Right lobe of liver (tissue), 4 donors: ENCODE data around the gene PXK.

ENCODE experiments used
- CTCF ChIP-seq, 4 donors: fragments of 200-600 bp in 3 of 4; fragments of 450-650 bp in 1 of 4; IDR thresholded peaks; one replicate each; pipeline versions ENCODE4 v1.5.1 to v1.8.0; 2016 to 2022; ENCODE audit warnings: antibody characterized with exemption in 4 of 4, mild to moderate bottlenecking in 2 of 4
- POLR2A ChIP-seq: fragments of 450-650 bp; IDR thresholded peaks from one replicate; pipeline ENCODE4 v1.6.1; 2017; ENCODE audit warnings: antibody characterized with exemption, mild to moderate bottlenecking
- donor health status: DM: no; HTN: no; CAD: no.
- donor health status: DM: no; HTN: no; CAD: no.
- donor health status: DM: no; HTN: yes; CAD: no.

DNA sequence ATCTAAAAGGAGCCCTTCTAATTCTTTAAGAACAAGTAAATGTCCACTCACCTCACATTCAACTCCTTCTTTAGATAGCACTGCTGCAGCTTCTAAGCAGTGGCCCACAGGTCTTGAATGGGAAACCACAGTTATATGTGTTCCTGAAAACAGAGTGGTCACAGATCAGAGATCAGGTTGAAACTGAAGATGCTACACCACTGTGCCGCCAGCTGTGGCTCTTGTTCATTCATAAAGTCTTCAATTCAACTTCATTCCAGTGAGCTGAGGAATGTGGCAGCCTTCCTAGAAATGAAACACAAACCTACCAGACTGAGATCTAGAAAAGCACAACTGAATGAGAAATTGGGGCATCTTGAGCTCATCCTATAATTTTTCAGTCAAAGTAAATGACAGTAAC lies 97.0 kb downstream of the PXK start:
- no peak for TF ChIP-seq CTCF (IDR thresholded peaks at IDR 0.05)
- no peak for TF ChIP-seq POLR2A
